ENCODE measurements around the gene MOCS1.
"Not testable (repeated sequence)": the region's sequence is repeated elsewhere in the genome, so short reads cannot be mapped to it uniquely, and the experiment has no call there.

DNA sequence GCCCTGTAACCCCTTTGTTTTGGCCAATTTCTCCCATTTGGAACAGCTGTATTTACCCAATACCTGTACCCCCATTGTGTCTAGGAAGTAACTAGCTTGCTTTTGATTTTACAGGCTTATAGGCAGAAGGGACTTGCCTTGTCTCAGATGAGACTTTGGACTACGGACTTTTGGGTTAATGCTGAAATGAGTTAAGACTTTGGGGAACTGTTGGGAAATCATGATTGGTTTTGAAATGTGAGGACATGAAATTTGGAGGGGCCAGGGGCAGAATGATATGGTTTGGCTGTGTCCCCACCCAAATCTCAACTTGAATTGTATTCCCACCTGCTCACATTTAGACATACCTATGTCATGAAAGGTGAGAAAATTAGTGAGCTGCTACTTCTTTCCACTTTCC lies 38.5 kb upstream of the MOCS1 start:
- TF ChIP-seq EZH2 (IDR thresholded peaks at IDR 0.05; ENCODE audit: low read depth, unreplicated experiment); CTCF (conservative IDR thresholded peaks at IDR 0.05; ENCODE audit: low read depth in 2 of 2); POLR2AphosphoS5 (IDR thresholded peaks at IDR 0.05; ENCODE audit: low read depth); EZH2phosphoT487 (IDR thresholded peaks at IDR 0.05; ENCODE audit: unreplicated experiment); ZNF331 (CRISPR knock-in tag; IDR thresholded peaks at IDR 0.05; ENCODE audit: low read depth); CREB1 (CRISPR knock-in tag; IDR thresholded peaks at IDR 0.05; ENCODE audit: low read depth); ZNF462 (CRISPR knock-in tag; IDR thresholded peaks at IDR 0.05); JUNB (IDR thresholded peaks at IDR 0.05; ENCODE audit: unreplicated experiment); STAT1 (IDR thresholded peaks at IDR 0.05; ENCODE audit: unreplicated experiment): not testable (repeated sequence)
